ENCODE measurements around the gene RSPH10B.
"Not testable (repeated sequence)": the region's sequence is repeated elsewhere in the genome, so short reads cannot be mapped to it uniquely, and the experiment has no call there.

The RSPH10B gene

DNA sequence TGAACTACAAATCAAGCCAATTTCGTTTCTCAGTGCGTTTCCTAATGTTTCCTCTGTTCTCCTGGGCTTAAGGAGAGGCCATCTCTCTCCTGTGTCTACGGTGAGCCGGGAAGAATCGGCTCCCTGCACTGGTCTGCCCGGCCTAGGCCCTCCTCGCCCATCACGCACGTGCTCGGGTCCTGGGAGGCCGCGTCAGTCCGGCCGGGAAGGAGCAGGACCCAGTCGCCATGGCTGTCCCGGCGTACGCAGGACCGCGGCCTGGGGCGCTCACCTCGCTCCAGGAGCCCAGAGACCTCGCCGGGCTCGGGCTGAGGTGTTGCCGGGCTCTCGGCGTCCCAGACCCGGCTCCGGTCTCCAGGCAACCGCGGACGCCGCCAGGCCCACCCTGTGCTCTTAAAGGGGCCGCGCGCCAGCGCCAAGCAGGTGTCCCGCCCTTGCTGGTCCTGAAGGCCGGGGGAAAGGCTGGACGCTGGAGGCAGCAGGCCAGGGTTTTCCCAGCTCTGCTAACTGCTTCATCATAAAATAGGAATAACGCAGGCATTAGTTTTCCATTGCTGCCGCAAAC lies at the start of gene RSPH10B:
RSPH10B (minus strand) TSS at position 343 of the 565 bp plus-strand sequence. CDS start 3,573 bp downstream, outside the sequence.
- DNase-seq (ENCODE audit: low read depth in 3 of 3) = not testable (repeated sequence)

- no peak for DNase-seq (ENCODE audit: low read depth in 3 of 3)
Measured at GRCh38 chr7:6016653-6016966, 46.1 kb upstream of the RSPH10B start.

GRCh38 chr7:6015917-6016652 lies 45.6 kb upstream of the RSPH10B start:
- no peak for DNase-seq (ENCODE audit: low read depth in 3 of 3)

- DNase-seq (ENCODE audit: low read depth in 3 of 3) = no peak
Measured at GRCh38 chr7:6012355-6013104, 42.0 kb upstream of the RSPH10B start.

- DNase-seq (ENCODE audit: low read depth in 3 of 3) = no peak
Measured at GRCh38 chr7:6011541-6011940, 41.1 kb upstream of the RSPH10B start.

- not testable (repeated sequence) for DNase-seq (ENCODE audit: low read depth in 3 of 3)
Measured at GRCh38 chr7:6010370-6010769, 39.9 kb upstream of the RSPH10B start.

- DNase-seq (ENCODE audit: low read depth in 3 of 3) = peak; percentile 89 to 95 (median 93)
Measured at GRCh38 chr7:6008668-6009611, 38.5 kb upstream of the RSPH10B start, which contains the start of the genes AIMP2 and PMS2. Gene AIMP2, plus strand, starts transcription at chr7:6009272. Its CDS starts 92 bp downstream, at chr7:6009364. Gene PMS2, minus strand, starts transcription at chr7:6009049. Its CDS starts 30 bp downstream, at chr7:6009019.

DNA sequence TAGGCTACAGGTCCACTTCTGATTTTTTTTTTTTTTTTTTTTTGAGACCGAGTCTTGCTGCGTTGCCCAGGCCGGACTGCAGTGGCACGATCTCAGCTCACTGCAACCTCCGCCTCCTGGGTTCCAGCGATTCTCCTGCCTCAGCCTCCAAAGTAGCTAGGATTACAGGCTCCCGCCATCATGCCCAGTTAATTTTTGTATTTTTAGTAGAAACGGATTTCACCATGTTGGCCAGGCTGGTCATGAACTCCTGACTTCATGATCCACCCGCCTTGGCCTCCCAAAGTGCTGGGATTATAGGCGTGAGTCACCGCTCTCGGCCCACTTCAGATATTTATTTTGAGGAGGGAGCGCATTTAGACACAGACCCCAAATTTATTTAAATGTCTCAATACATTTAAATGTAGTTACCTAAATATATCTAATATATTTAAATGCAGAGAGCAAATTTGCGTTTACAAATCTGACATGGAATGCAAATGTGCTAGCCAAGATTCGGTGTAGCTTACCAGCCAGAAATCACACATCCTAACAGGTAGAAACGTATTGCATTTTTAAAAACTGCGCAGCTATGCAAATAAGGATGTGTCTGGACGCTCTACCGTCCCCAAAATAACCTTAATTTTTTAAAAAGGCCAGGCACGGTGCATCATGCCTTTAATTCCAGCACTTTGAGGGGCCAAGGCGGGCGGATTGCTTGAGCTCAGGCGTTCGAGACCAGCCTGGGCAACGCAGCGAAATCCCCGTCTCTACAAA lies 37.5 kb upstream of the RSPH10B start:
- DNase-seq (ENCODE audit: low read depth in 3 of 3) = not testable (repeated sequence)

GRCh38 chr7:6007386-6007785 lies 36.9 kb upstream of the RSPH10B start:
- no peak for DNase-seq (ENCODE audit: low read depth in 3 of 3)

DNA sequence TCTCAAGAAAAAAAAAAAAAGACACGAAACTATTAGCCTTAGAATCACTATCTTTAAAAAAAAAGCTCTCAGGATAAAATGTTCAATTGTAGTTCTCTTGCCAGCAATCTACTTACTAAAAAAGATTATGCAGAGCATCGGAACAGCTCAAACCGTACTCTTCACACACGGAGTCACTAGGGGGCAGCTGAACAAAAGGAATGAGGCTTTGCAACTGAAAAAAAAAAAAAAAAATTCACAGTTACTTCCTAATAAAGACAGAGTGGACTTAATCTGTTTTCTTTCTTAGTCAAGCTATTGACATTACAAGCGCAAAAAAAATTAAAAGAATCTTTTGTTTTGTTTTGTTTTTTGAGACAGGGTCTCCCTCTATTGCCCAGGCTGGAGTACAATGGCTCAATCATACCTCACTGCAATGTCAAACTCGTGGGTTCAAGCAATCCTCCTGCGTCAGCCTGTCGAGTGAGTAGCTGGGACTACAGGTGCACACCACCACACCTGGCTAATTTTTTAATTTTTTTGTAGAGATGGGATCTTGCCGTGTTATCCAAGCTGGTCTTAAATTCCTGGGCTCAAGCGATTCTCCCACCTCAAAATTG lies 26.8 kb upstream of the RSPH10B start:
- peak in 2 of 3 experiments; percentile 13 to 35 for DNase-seq (ENCODE audit: low read depth in 3 of 3)

- DNase-seq (ENCODE audit: low read depth in 3 of 3) = not testable (repeated sequence)
Measured at GRCh38 chr7:5987061-5987460, 16.6 kb upstream of the RSPH10B start.

- not testable (repeated sequence) for DNase-seq (ENCODE audit: low read depth in 3 of 3)
Measured at GRCh38 chr7:5979680-5980314, 9.3 kb upstream of the RSPH10B start.

- not testable (repeated sequence) for DNase-seq (ENCODE audit: low read depth in 3 of 3)
Measured at GRCh38 chr7:5973580-5973979, 3.1 kb upstream of the RSPH10B start.

- DNase-seq (ENCODE audit: low read depth in 3 of 3) = not testable (repeated sequence)
Measured at GRCh38 chr7:5963810-5964209, 6.7 kb downstream of the RSPH10B start.

- DNase-seq (ENCODE audit: low read depth in 3 of 3) = not testable (repeated sequence)
Measured at GRCh38 chr7:5963205-5963604, 7.3 kb downstream of the RSPH10B start.

DNA sequence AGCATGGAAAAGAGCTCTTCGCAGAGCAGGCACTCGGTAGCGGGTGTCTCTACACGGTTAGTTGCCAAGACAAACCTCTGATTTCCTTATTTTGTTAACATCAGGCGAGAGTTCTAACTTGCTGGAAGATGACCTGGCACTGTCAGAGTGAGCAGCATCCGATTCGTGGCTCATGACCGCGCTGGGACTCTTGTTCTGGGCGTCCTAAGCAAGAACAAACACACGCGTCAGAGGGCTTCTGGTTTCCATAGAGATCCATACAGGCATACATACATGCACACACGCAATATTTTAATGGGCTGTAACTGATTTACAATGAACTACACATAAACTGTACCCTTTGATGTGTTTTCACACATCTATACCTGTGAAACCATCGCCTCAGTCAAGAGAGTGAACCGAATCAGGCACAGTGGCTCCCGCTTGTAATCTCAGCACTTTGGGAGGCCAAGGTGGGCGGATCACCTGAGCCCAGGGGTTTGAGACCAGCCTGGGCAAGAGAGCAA lies 35.5 kb downstream of the RSPH10B start:
- DNase-seq (ENCODE audit: low read depth in 3 of 3) = not testable (repeated sequence)

DNA sequence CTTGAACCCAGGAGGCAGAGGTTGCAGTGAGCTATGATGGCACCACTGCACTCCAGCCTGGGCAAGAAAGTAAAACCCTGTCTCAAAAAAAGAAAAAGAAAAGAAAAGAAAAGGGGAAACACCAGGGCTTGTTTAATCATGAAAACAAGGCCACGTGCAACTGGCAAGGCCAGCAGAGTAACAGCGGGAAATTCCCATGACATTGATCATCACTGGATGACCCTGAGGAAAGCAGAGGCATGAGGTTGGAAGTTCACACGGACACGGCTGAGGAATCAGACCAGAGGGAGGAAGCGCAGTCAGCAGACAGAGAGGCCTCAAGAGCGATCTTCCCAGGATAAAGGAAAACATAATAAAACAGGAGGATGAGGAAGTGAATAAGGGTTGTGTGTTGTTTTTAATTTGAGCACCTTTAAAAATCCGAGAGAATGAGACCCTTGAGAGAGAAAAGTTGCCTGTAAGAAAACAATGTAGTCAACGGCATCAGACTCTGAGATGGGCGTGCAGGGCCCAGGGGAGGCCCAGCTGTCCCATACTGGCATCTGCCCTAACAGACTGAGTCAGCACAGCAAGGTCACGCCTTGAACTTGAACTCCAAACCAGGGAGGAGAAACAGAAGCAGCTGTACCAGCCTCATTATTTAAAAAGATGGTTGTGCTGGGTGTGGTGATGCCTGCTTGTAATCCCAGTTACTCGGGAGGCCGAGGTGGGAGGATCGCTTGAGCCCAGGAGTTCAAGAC lies 38.4 kb downstream of the RSPH10B start:
- DNase-seq (ENCODE audit: low read depth in 3 of 3) = not testable (repeated sequence)

GRCh38 chr7:5931250-5931649 lies 39.2 kb downstream of the RSPH10B start:
- DNase-seq (ENCODE audit: low read depth in 3 of 3) = not testable (repeated sequence)

- DNase-seq (ENCODE audit: low read depth in 3 of 3) = not testable (repeated sequence)
Measured at GRCh38 chr7:5930290-5930689, 40.2 kb downstream of the RSPH10B start.
